Hepatocyte (in vitro differentiated cells): ENCODE measurements around the gene HYAL2. TPM values are rescaled to one million over a fixed set of nuclear protein-coding genes. Genes with fewer than 3 reads are reported as not detected.

Experiments used
- DNase-seq: peaks from one replicate; pipeline ENCODE4 v3.0.0-alpha.2; 2016; ENCODE audit warnings: low spot score
- H2AFZ ChIP-seq: fragments of 200-600 bp; sonication (generic); 2 replicates; pipeline ENCODE4 v1.6.0; 2016; ENCODE audit warnings: antibody characterized with exemption, mild to moderate bottlenecking
- H3K27ac ChIP-seq: fragments of 200-600 bp; sonication (generic); 2 replicates; pipeline ENCODE4 v1.5.1; 2016; ENCODE audit warnings: mild to moderate bottlenecking
- H3K27me3 ChIP-seq: fragments of 200-600 bp; sonication (generic); 2 replicates; pipeline ENCODE4 v1.6.1; 2016
- H3K36me3 ChIP-seq: fragments of 200-600 bp; sonication (generic); replicated peaks from 2 replicates; pipeline ENCODE4 v1.5.1; 2016; ENCODE audit warnings: low read depth; ENCODE audit not compliant: insufficient read depth
- H3K4me1 ChIP-seq: fragments of 200-600 bp; sonication (generic); 2 replicates; pipeline ENCODE4 v1.5.1; 2016; ENCODE audit warnings: mild to moderate bottlenecking, moderate library complexity; ENCODE audit not compliant: insufficient read depth
- H3K4me2 ChIP-seq: fragments of 200-600 bp; sonication (generic); 2 replicates; pipeline ENCODE4 v1.6.0; 2016
- H3K4me3 ChIP-seq: fragments of 200-600 bp; sonication (generic); 2 replicates; pipeline ENCODE4 v1.5.1; 2016; ENCODE audit warnings: mild to moderate bottlenecking
- H3K79me2 ChIP-seq: fragments of 200-600 bp; sonication (generic); 2 replicates; pipeline ENCODE4 v1.6.0; 2017; ENCODE audit warnings: mild to moderate bottlenecking
- H3K9me2 ChIP-seq: fragments of 200-600 bp; sonication (generic); replicated peaks from 2 replicates; pipeline ENCODE4 v1.6.0; 2017; ENCODE audit warnings: mild to moderate bottlenecking; ENCODE audit not compliant: insufficient read depth
- H3K9me3 ChIP-seq: fragments of 200-600 bp; sonication (generic); 2 replicates; pipeline ENCODE4 v1.5.1; 2016; ENCODE audit warnings: low read depth, mild to moderate bottlenecking
- H4K20me1 ChIP-seq: fragments of 200-600 bp; sonication (generic); 2 replicates; pipeline ENCODE4 v1.6.0; 2016; ENCODE audit warnings: mild to moderate bottlenecking; ENCODE audit not compliant: insufficient read depth, poor library complexity, severe bottlenecking
- EZH2 ChIP-seq: fragments of 200-600 bp; sonication (generic); IDR thresholded peaks from 2 replicates; pipeline ENCODE4 v1.6.1; 2016; ENCODE audit warnings: antibody characterized with exemption, mild to moderate bottlenecking, borderline replicate concordance
- EZH2phosphoT487 ChIP-seq: fragments of 200-600 bp; sonication (generic); IDR thresholded peaks from one replicate; pipeline ENCODE4 v1.6.1; 2018; ENCODE audit warnings: antibody characterized with exemption, mild to moderate bottlenecking, low read depth, moderate library complexity; ENCODE audit not compliant: unreplicated experiment, severe bottlenecking
- WGBS: methylation state at CpG from one replicate; pipeline ENCODE4 v1.1.6; 2016; ENCODE audit warnings: low lambda C conversion rate; ENCODE audit errors: missing lambda C conversion rate; 5-methylcytosine and 5-hydroxymethylcytosine counted together
- polyA plus RNA-seq: library from polyadenylated mRNA; unstranded; fragments of >200 nt; fragmentation: Nextera tagmentation; extraction: Ambion mirVana; gene quantifications from 2 replicates; pipeline ENCODE4 v1.2.1, GENCODE V29; 2016
- total RNA-seq: library from RNA; depleted of rRNA; stranded (reverse); fragments of >200 nt; gene quantifications from 2 replicates; pipeline ENCODE4 v1.2.3, GENCODE V29; 2014
- TF ChIP-seq, protein P1 (sequence below): fragments of 200-600 bp; sonication (generic); IDR thresholded peaks from 2 replicates; pipeline ENCODE4 v1.5.1; 2016; ENCODE audit warnings: antibody characterized with exemption, mild to moderate bottlenecking; ENCODE audit not compliant: poor library complexity

HYAL2 gene
- total and polyA plus RNA-seq, 2 experiments from 2014 or later = 75.4 to 125 TPM

DNA sequence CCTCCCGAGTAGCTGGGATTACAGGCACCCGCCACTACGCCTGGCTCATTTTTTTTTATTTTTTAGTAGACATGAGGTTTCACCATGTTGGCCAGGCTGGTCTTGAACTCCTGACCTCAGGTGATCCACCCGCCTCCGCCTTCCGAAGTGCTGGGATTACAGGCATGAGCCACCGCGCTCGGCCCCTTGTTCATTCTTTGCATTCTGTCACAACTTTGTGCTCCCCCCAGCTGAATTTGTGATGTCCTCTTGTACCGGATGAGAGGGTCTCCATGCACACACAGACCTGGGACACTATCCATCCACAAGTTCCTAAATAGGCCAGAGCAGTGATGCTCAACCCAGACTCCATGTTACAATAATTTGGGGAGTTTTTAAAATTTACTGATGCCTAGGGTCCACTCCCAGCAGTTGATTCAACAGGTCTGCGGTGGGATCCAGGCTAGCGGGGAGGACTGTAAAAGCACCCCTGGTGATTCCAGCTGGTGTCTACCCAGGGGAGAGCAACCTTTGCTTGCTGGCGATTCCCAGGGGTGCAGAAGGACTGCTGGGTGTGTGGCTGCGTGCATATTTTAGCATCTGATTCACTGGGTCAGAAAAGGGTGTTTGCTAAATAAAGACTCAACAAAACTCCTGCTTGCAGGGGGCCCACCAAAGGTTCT lies 17.1 kb upstream of the HYAL2 start:
- H3K27me3 ChIP-seq = peaks cover 25% of the 10 kb centered on the region
- no peak for DNase-seq
- no peaks in the 10 kb centered on the region for H3K36me3 ChIP-seq
- H3K4me2 ChIP-seq = no peak overlapping the region
- no peak overlapping the region for H2AFZ ChIP-seq
- peaks cover 34% of the 10 kb centered on the region for H3K4me1 ChIP-seq
- no peaks in the 10 kb centered on the region for H4K20me1 ChIP-seq
- H3K27ac ChIP-seq = no peak overlapping the region
- H3K79me2 ChIP-seq = peaks cover 20% of the 10 kb centered on the region
- H3K4me3 ChIP-seq = no peak overlapping the region
- TF ChIP-seq EZH2phosphoT487 (no peak), EZH2 (no peak)
- TF ChIP-seq, protein P1, sequence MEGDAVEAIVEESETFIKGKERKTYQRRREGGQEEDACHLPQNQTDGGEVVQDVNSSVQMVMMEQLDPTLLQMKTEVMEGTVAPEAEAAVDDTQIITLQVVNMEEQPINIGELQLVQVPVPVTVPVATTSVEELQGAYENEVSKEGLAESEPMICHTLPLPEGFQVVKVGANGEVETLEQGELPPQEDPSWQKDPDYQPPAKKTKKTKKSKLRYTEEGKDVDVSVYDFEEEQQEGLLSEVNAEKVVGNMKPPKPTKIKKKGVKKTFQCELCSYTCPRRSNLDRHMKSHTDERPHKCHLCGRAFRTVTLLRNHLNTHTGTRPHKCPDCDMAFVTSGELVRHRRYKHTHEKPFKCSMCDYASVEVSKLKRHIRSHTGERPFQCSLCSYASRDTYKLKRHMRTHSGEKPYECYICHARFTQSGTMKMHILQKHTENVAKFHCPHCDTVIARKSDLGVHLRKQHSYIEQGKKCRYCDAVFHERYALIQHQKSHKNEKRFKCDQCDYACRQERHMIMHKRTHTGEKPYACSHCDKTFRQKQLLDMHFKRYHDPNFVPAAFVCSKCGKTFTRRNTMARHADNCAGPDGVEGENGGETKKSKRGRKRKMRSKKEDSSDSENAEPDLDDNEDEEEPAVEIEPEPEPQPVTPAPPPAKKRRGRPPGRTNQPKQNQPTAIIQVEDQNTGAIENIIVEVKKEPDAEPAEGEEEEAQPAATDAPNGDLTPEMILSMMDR = no peak
- no peaks in the 10 kb centered on the region for H3K9me2 ChIP-seq
- WGBS = 92% methylated on average over 14 of the region's 14 CpGs
- no peaks in the 10 kb centered on the region for H3K9me3 ChIP-seq

DNA sequence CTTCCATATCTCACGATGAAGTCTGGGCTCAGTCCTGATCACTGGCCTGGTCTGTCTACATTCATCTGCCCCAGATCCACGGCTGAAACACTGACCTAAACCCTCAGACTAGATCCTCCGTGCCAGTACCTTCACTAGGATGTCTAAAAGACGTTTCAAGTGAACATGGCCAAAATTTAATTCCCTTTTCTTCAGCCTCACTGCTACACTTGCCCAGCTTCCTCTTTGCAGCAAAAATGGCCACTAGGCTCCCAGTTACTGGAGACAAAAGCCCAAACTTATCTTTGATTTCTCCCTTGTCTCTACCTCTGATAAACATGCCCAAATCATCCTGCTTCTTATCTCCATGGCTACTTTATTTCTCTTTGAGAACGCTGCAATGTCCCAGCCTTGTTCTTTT lies 16.4 kb upstream of the HYAL2 start:
- no peak overlapping the region for H3K4me2 ChIP-seq
- peaks cover 34% of the 10 kb centered on the region for H3K4me1 ChIP-seq
- H3K79me2 ChIP-seq = peaks cover 27% of the 10 kb centered on the region
- H3K27me3 ChIP-seq = peaks cover 25% of the 10 kb centered on the region
- H3K9me3 ChIP-seq = no peaks in the 10 kb centered on the region
- peaks cover under 1% of the 10 kb centered on the region for H4K20me1 ChIP-seq
- H3K36me3 ChIP-seq = no peaks in the 10 kb centered on the region
- H3K4me3 ChIP-seq = no peak overlapping the region
- WGBS = 84% methylated on average over 5 of the region's 5 CpGs
- H3K9me2 ChIP-seq = no peaks in the 10 kb centered on the region
- no peak overlapping the region for H2AFZ ChIP-seq
- TF ChIP-seq, protein P1 = no peak
- TF ChIP-seq EZH2 = no peak
- no peak for TF ChIP-seq EZH2phosphoT487
- no peak for DNase-seq
- no peak overlapping the region for H3K27ac ChIP-seq

DNA sequence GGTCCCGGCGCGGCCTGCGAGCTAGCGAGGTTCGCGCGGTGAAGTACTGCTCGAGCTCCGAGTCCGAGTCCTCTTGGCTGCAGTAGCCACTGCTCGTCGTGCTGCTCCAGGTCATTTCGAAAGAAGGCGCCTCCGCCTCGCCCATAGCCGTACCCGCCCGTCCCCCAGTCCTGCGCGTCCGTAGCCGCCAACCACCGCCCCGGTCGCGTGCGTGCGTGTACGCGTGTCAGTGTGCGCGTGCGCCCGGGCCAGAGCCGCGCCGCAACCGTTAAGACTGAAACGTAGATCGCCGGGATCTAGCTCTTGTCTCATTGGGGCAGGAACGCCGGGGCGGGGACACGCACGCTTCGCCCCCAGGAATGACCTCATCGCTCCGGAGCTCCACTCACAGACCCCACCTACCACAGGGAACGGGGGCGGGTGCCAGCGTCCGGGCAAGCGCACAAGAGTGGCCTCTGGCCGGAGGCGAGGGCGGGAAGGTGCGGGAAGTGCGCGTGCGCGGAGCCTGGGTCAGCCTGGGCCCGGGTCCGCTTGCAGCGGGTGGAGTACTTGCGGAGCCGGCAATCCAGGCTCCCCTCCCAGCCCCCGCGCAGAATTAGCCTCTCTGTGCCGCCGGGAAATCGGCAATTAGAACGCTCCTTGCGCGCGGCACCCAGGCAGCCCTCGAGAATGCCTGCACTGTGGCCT lies 14.8 kb upstream of the HYAL2 start:
- peaks cover 25% of the 10 kb centered on the region for H3K27me3 ChIP-seq
- peak overlapping the region; percentile 92 for H3K27ac ChIP-seq
- peak; percentile 99 for DNase-seq
- H2AFZ ChIP-seq = peak overlapping the region; percentile 69
- H3K4me2 ChIP-seq = peak overlapping the region; percentile 93
- peak overlapping the region; percentile 63 for H3K4me3 ChIP-seq
- no peak for TF ChIP-seq EZH2phosphoT487
- TF ChIP-seq, protein P1 = no peak
- no peak for TF ChIP-seq EZH2
- no peaks in the 10 kb centered on the region for H3K9me3 ChIP-seq
- H3K36me3 ChIP-seq = no peaks in the 10 kb centered on the region
- WGBS = under 1% methylated on average over 68 of the region's 79 CpGs
- peaks cover 41% of the 10 kb centered on the region for H3K79me2 ChIP-seq
- H3K4me1 ChIP-seq = peaks cover 34% of the 10 kb centered on the region
- no peaks in the 10 kb centered on the region for H3K9me2 ChIP-seq
- H4K20me1 ChIP-seq = peaks cover 3% of the 10 kb centered on the region
